Hepatocyte (in vitro differentiated cells): Measurements from ENCODE around the gene MRPS15. TPM values are rescaled to one million over a fixed set of nuclear protein-coding genes. Genes with fewer than 3 reads are reported as not detected.
A peak's percentile ranks its signal among the peaks of the same experiment; 100 is the strongest.
"Not testable (repeated sequence)": the region's sequence is repeated elsewhere in the genome, so short reads cannot be mapped to it uniquely, and the experiment has no call there.

Source experiments
- DNase-seq: peaks from one replicate; pipeline ENCODE4 v3.0.0-alpha.2; 2016; ENCODE audit warnings: low spot score
- H2AFZ ChIP-seq: fragments of 200-600 bp; sonication (generic); 2 replicates; pipeline ENCODE4 v1.6.0; 2016; ENCODE audit warnings: antibody characterized with exemption, mild to moderate bottlenecking
- H3K27ac ChIP-seq: fragments of 200-600 bp; sonication (generic); 2 replicates; pipeline ENCODE4 v1.5.1; 2016; ENCODE audit warnings: mild to moderate bottlenecking
- H3K27me3 ChIP-seq: fragments of 200-600 bp; sonication (generic); 2 replicates; pipeline ENCODE4 v1.6.1; 2016
- H3K36me3 ChIP-seq: fragments of 200-600 bp; sonication (generic); replicated peaks from 2 replicates; pipeline ENCODE4 v1.5.1; 2016; ENCODE audit warnings: low read depth; ENCODE audit not compliant: insufficient read depth
- H3K4me1 ChIP-seq: fragments of 200-600 bp; sonication (generic); 2 replicates; pipeline ENCODE4 v1.5.1; 2016; ENCODE audit warnings: mild to moderate bottlenecking, moderate library complexity; ENCODE audit not compliant: insufficient read depth
- H3K4me2 ChIP-seq: fragments of 200-600 bp; sonication (generic); 2 replicates; pipeline ENCODE4 v1.6.0; 2016
- H3K4me3 ChIP-seq: fragments of 200-600 bp; sonication (generic); 2 replicates; pipeline ENCODE4 v1.5.1; 2016; ENCODE audit warnings: mild to moderate bottlenecking
- H3K79me2 ChIP-seq: fragments of 200-600 bp; sonication (generic); 2 replicates; pipeline ENCODE4 v1.6.0; 2017; ENCODE audit warnings: mild to moderate bottlenecking
- H3K9me2 ChIP-seq: fragments of 200-600 bp; sonication (generic); replicated peaks from 2 replicates; pipeline ENCODE4 v1.6.0; 2017; ENCODE audit warnings: mild to moderate bottlenecking; ENCODE audit not compliant: insufficient read depth
- H3K9me3 ChIP-seq: fragments of 200-600 bp; sonication (generic); 2 replicates; pipeline ENCODE4 v1.5.1; 2016; ENCODE audit warnings: low read depth, mild to moderate bottlenecking
- H4K20me1 ChIP-seq: fragments of 200-600 bp; sonication (generic); 2 replicates; pipeline ENCODE4 v1.6.0; 2016; ENCODE audit warnings: mild to moderate bottlenecking; ENCODE audit not compliant: insufficient read depth, poor library complexity, severe bottlenecking
- EZH2 ChIP-seq: fragments of 200-600 bp; sonication (generic); IDR thresholded peaks from 2 replicates; pipeline ENCODE4 v1.6.1; 2016; ENCODE audit warnings: antibody characterized with exemption, mild to moderate bottlenecking, borderline replicate concordance
- EZH2phosphoT487 ChIP-seq: fragments of 200-600 bp; sonication (generic); IDR thresholded peaks from one replicate; pipeline ENCODE4 v1.6.1; 2018; ENCODE audit warnings: antibody characterized with exemption, mild to moderate bottlenecking, low read depth, moderate library complexity; ENCODE audit not compliant: unreplicated experiment, severe bottlenecking
- WGBS: methylation state at CpG from one replicate; pipeline ENCODE4 v1.1.6; 2016; ENCODE audit warnings: low lambda C conversion rate; ENCODE audit errors: missing lambda C conversion rate; 5-methylcytosine and 5-hydroxymethylcytosine counted together
- polyA plus RNA-seq: library from polyadenylated mRNA; unstranded; fragments of >200 nt; fragmentation: Nextera tagmentation; extraction: Ambion mirVana; gene quantifications from 2 replicates; pipeline ENCODE4 v1.2.1, GENCODE V29; 2016
- total RNA-seq: library from RNA; depleted of rRNA; stranded (reverse); fragments of >200 nt; gene quantifications from 2 replicates; pipeline ENCODE4 v1.2.3, GENCODE V29; 2014
- TF ChIP-seq, protein P1 (sequence below): fragments of 200-600 bp; sonication (generic); IDR thresholded peaks from 2 replicates; pipeline ENCODE4 v1.5.1; 2016; ENCODE audit warnings: antibody characterized with exemption, mild to moderate bottlenecking; ENCODE audit not compliant: poor library complexity

Gene MRPS15
- total RNA-seq (63.2 and 77.4 TPM in 2 replicates), polyA plus RNA-seq (127 and 136 TPM in 2 replicates)

DNA sequence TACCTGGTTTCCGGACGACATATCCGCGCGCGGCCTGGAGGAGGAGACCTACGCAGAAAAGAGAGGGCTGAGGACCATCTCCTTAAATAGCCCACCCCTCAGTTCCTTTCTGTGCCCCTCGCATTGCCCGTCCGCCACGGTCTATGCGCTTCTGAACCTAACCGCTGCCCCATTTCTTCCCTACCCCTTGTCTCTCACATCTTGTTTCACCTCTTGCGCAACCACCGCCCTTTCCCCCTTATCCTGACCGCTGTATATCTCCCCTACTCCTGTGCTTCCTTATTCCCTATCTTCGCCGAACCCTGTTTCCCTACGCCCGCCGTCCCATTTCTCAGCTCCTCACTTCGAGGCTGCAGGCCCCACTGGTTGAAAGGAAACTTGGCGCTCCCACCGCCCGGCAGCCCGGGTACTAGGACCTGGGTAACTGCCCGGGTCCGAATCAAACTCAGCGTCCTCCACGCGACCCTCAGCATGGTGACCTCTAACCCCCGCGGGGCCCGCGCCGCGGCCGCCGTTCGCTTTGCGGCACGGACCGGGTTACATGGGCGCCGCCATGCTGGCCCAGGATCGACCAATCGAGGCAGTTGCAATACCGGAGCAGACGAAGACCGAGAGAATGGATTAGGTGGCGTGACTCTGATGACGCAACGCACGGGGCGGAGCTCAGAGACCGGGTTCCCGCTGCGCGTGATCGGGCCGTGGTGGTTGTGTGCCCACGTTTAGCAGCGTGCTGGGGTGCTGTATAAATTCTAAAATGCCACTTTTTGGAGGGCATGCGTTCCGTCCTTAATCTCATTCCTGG, at the start of gene MRPS15:
TSS of gene MRPS15 (minus strand) at position 582 of the 802 bp plus-strand sequence. CDS start at position 473, 109 bp downstream.
- H3K27ac ChIP-seq: peak within 1 kb of the TSS; percentile 98
- H3K4me2 ChIP-seq: peak within 1 kb of the TSS; percentile 96
- H4K20me1 ChIP-seq: no peaks in the 10 kb centered on the region
- H3K4me1 ChIP-seq: peaks cover 16% of the 10 kb centered on the region
- no peaks in the 10 kb centered on the region for H3K36me3 ChIP-seq
- H3K9me3 ChIP-seq: no peaks in the 10 kb centered on the region
- peak within 1 kb of the TSS; percentile 88 for H3K4me3 ChIP-seq
- H3K9me2 ChIP-seq: no peaks in the 10 kb centered on the region
- DNase-seq: peak; percentile 97
- H2AFZ ChIP-seq: peak within 1 kb of the TSS; percentile 77
- H3K79me2 ChIP-seq: peaks cover 20% of the 10 kb centered on the region
- no peaks in the 10 kb centered on the region for H3K27me3 ChIP-seq
- 1% methylated on average over 64 of the region's 65 CpGs for WGBS
- TF ChIP-seq EZH2 (no peak), EZH2phosphoT487 (no peak)
- TF ChIP-seq, protein P1, sequence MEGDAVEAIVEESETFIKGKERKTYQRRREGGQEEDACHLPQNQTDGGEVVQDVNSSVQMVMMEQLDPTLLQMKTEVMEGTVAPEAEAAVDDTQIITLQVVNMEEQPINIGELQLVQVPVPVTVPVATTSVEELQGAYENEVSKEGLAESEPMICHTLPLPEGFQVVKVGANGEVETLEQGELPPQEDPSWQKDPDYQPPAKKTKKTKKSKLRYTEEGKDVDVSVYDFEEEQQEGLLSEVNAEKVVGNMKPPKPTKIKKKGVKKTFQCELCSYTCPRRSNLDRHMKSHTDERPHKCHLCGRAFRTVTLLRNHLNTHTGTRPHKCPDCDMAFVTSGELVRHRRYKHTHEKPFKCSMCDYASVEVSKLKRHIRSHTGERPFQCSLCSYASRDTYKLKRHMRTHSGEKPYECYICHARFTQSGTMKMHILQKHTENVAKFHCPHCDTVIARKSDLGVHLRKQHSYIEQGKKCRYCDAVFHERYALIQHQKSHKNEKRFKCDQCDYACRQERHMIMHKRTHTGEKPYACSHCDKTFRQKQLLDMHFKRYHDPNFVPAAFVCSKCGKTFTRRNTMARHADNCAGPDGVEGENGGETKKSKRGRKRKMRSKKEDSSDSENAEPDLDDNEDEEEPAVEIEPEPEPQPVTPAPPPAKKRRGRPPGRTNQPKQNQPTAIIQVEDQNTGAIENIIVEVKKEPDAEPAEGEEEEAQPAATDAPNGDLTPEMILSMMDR: no peak

GRCh38 chr1:36512842-36513241, 48.7 kb upstream of the MRPS15 start:
- Histone ChIP-seq H3K36me3 (no peaks in the 10 kb centered on the region), H3K4me2 (no peak overlapping the region), H4K20me1 (no peaks in the 10 kb centered on the region), H3K9me3 (no peaks in the 10 kb centered on the region), H3K4me3 (no peak overlapping the region), H3K27ac (no peak overlapping the region), H2AFZ (no peak overlapping the region), H3K27me3 (no peaks in the 10 kb centered on the region), H3K4me1 (no peaks in the 10 kb centered on the region), H3K79me2 (no peaks in the 10 kb centered on the region), H3K9me2 (no peaks in the 10 kb centered on the region)
- DNase-seq: no peak
- TF ChIP-seq EZH2phosphoT487 (no peak), EZH2 (no peak)
- TF ChIP-seq, protein P1: no peak
- WGBS: 80% methylated on average over 1 of the region's 1 CpG

DNA sequence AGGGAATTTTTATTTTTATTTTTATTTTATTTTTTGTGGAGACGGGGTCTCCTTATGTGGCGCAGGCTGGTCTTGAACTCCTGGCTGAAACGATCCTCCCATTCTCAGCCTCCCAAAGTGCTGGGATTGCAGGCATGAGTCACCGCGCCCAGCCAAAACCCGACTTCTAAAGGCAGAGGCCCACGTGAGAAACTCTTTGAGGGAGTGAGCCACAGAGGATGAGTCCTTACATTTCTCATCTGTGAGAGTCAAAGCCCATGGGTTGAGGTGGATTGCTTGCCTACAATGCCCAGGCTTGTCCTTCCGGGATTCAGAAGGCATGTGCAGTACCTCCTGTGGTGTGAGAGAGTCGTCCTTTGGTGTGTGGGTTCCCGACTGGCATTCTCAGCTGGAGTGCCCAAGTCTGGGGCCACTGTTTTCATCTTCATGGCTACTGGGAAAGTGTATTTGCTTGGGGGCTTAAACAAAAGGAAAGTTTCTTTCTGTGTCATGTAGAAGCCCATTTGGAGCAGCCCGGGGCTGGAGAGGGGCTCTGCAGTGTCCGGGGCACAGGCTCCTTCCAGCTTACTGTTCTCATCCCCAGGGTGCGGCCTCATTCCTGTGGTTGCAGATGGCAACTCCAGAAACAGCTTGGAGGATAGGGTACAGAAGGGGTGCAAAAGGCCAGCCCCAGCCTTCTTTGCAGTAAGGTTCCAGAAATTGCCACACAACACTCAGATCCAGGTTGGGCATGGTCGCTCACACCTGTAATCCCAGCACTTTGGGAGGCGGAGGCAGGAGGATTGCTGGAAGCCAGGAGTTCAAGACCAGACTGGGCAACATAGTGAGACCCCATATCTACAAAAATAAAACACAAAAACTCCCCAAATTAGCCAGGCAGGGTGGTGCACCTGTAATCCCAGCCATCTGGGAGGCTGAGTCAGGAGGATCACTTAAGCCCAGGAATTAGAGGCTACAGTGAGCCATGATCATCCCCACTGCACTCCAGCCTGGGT, 47.9 kb upstream of the MRPS15 start:
- Histone ChIP-seq H3K9me3 (no peaks in the 10 kb centered on the region), H3K27ac (no peak overlapping the region), H3K79me2 (no peaks in the 10 kb centered on the region), H3K4me2 (no peak overlapping the region), H4K20me1 (no peaks in the 10 kb centered on the region), H2AFZ (no peak overlapping the region), H3K36me3 (no peaks in the 10 kb centered on the region), H3K4me1 (no peaks in the 10 kb centered on the region), H3K9me2 (no peaks in the 10 kb centered on the region), H3K4me3 (no peak overlapping the region), H3K27me3 (no peaks in the 10 kb centered on the region)
- TF ChIP-seq, protein P1: no peak
- TF ChIP-seq EZH2 (no peak), EZH2phosphoT487 (no peak)
- WGBS: 86% methylated on average over 15 of the region's 15 CpGs
- no peak for DNase-seq

GRCh38 chr1:36511220-36511619, 47.0 kb upstream of the MRPS15 start:
- H3K4me1 ChIP-seq, H3K4me3 ChIP-seq, DNase-seq, H3K79me2 ChIP-seq, H4K20me1 ChIP-seq, H3K4me2 ChIP-seq, H3K27me3 ChIP-seq, H3K9me3 ChIP-seq, H3K27ac ChIP-seq, H3K9me2 ChIP-seq, H2AFZ ChIP-seq, H3K36me3 ChIP-seq: not testable (repeated sequence)
- 89% methylated on average over 2 of the region's 2 CpGs for WGBS
